Measurements from ENCODE around the gene INAFM1. TPM values are rescaled to one million over a fixed set of nuclear protein-coding genes. Genes with fewer than 3 reads are reported as not detected.

INAFM1 gene
- 0.51 and 0.80 TPM in 2 replicates for total RNA-seq (2014; rRNA removed)
- 7.5 TPM for polyA plus RNA-seq (2012)

DNA sequence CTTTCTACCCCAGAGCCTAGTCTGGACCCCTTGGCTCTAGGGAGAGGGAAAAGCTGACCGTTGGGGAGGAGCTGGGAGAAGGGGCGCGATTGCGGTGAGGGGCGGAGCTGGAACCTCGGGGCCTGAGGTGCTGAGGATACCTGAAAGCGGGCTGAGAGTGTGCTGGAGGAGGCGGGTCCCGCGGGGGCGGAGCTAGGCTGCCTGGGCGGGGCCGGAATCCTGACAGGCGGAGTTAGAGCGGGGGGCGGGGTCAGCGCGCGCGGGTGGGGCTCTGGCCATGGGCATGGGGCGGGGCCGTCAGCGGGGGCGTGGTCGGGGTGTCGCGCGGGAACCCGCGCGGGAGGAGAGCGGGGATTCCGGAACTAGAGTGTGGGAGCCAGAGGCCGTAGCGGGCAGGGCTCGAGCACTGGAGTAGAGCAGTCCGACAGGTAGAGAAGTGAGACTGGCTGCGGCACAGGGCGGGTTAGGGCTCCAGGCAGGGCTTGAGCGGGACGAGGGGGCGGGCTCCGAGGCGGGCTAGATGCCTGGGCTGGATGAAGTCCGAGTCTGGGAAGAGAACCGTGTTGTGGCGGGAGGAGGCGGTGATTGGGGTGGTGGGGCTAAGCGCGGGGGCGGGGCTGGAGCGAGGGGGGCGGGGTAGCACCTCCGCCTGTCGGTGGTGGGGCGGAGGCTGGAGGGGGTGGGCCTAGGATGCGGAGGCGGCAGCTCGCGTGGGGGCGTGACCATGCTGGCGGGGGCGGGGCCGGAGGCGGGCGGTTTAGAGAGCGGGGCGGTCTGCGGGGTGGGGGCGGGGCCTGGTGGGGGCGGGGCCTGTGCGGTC, at the start of gene INAFM1:
TSS of gene INAFM1 (plus strand) at position 815 of the 820 bp plus-strand sequence. CDS start 35 bp downstream, outside the sequence.
- DNase-seq (ENCODE audit: low read depth): peak; percentile 86

- DNase-seq (ENCODE audit: low read depth): peak; percentile 83
Observed at GRCh38 chr19:47225746-47226425, 48.8 kb upstream of the INAFM1 start.

DNA sequence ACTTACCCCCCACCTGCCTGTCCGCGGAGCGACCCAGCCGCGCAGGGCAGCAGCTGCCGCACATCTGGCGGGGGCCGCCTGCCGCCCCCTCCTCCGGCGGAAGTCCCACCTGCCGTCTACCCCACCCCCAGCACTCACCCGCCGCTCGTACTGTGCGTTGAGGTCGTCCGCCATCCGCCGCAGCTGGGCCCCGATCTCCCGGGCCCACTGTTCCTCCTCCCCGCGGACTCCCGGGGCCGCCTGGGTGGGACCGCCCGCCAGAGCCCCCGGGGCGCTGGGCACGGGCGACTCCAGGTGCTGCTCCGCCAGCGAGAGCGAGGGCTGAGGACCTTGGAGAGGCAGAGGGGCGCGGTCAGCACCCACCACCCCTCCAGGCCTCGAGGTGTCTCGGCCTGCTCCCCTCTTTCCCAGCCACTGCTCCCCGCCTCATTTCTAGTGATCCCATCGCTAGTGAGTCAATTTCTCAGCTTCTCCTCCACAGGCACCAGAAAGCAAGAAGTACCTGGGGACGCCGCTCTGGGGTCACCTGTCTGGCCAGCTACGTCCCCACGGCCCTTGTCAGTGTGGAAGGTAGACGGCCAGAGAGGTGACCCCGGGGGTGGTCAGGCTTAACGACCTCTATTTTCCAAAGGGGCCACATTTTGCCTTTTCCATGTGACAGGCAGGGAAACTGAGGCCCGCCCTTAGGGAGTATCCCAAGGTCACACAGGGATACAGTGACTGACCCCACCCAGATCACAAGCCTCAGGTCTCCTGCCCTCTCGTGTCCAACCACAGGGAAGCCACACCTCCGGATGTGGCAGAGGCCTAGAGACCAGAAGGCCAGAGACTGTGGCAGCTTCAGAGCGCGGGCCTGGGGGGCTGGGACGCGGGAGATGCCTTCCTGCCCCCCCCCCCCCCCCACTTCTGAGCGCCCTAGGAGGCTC, 48.0 kb upstream of the INAFM1 start:
- DNase-seq (ENCODE audit: low read depth): peak; percentile 84

DNA sequence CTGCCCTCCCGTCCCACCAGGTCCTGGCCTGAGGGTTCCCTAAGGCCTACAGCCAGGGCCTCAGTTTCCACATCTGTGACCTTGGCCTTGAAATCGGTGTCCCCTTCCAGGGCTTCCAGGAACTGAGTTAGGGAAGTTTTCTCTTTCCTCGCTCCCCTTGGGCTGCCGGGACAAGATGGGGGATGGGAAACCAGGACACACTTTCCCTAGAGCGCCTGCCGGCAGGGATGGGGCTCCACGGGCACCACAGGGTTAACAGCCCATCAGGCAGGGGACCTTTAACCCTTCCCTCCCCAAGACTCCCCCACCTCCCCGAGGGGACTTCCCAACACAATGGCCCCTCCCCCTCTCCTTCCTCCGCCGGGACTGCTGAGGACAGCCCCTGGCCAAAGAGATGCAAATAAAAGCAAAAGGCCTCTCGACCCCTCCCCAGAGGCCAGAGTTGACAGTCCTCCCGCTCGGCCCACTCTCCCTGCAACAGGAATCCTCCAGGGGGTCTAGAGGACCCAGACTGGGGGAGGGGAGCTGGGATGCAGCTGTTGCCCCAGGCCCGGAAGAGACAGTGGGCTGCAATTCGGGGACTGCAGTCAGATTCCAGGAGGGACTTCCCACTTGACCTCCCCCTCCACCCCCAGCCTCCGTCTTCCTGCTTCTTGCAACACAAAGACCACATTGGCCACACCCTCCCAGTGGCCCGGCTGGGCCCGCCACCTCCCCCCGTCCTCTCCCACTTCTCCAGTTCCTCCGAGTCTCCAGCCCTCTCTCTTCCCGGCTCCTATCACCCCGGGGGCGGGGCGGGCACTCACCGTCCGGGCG, 47.1 kb upstream of the INAFM1 start:
- peak; percentile 90 for DNase-seq (ENCODE audit: low read depth)

- peak; percentile 42 for DNase-seq (ENCODE audit: low read depth)
Observed at GRCh38 chr19:47228168-47228936, 46.3 kb upstream of the INAFM1 start.

DNA sequence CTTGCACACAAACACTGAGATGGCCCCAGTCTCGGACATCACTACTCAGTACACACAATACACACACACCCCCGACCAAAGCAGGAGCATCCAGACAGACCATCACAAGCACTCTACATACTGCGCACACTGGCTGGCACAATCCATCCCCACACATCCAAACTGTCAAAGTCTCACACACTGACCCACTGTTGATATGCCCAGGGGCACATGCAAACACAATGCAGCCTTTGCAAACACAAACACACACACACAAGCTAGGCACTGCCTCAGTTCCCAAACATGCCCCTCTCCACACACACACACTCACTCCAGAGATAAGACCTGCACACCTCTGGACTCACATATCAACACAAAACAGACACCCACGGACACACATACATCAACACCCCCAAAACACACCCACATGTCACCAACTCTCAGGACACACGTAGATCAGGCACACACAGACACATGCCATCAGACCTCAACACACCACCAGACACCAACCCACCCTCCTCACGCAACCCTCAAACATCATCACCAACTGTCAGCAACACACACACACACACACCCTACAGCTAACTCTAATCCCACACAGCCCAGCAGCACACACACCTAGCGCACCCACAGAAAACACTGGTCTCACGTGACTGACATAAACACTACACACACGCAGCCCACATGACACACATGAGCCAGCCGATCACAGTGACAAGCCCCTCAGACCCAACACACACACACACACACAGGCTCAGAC, 45.6 kb upstream of the INAFM1 start:
- peak; percentile 33 for DNase-seq (ENCODE audit: low read depth)

- DNase-seq (ENCODE audit: low read depth): peak; percentile 23
Observed at GRCh38 chr19:47229676-47230053, 45.0 kb upstream of the INAFM1 start.

DNA sequence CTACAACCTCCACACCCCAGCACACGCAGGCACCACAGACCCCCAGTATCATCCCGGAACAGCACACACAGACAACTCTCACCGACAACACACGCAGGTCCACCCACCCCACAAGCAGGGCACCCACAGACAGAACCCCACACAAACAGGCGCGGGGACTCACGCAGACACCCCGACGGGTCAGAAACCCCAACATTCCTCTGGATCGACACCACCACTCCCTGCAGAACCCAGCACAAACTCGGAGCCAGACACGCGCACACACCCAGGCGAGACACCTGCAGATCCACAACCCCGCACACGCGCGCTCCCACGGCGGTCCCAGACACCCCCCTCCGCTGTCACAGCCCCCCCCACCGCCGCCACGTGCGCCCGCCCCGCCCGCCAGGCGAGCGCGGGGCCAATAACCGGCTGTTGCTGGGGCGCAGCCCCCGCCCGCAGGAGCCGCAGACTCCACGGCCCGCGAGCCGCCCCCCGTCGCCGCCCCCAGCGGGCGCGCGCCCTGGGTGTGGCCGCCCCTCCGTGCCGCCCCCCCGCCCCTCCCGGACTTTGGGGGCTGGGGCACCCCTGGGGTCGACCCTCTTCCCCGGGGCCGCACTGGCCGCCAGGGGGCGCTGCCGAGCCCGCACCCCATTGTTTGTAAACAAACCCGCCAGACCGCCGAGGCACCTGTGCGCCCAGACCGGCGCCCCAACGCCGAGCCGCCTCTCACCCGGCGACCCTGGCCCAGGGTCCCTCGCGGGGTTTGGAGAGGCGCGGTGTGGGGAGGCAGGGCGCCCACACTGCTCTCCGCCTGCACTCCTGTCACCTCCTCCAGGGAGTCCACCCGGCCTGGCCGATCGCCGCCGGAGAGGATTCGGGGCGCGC, 44.4 kb upstream of the INAFM1 start:
- DNase-seq (ENCODE audit: low read depth): peak; percentile 26

- no peak for DNase-seq (ENCODE audit: low read depth)
Observed at GRCh38 chr19:47230921-47231214, 43.8 kb upstream of the INAFM1 start, which contains the start of gene BBC3. Gene BBC3 (minus strand): TSS chr19:47231199. CDS start chr19:47228431, 2,768 bp downstream.

- DNase-seq (ENCODE audit: low read depth): peak; percentile 80
Observed at GRCh38 chr19:47231215-47232054, 43.2 kb upstream of the INAFM1 start.

GRCh38 chr19:47232422-47233211, 42.1 kb upstream of the INAFM1 start:
- peak; percentile 73 for DNase-seq (ENCODE audit: low read depth)

DNA sequence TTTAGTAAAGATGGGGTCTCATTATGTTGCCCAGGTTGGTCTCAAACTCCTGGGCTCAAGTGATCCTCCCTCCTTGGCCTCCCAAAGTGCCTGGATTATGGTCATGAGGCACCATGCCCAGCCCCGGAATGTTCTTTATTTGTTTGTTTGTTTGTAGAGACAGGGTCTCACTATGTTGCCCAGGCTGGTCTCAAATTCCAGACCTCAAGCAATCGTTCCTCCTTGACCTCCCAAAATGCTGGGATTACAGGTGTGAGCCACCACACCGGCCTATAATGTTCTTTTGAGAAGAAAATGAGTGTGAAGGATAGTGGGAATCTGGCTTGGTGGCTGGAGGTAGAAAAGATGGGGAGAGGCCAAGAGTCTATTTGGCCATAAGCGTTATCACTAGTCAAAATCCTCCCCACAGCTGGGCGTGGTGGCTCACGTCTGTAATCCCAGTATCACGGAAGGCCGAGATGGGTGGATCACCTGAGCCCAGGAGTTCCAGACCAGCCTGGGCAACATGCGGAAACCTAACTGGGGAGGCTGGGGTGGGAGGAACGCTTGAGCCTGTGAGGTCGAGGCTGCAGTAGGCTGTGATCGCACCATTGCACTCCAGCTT, 38.5 kb upstream of the INAFM1 start:
- DNase-seq (ENCODE audit: low read depth): no peak

- DNase-seq (ENCODE audit: low read depth): no peak
Observed at GRCh38 chr19:47239152-47239551, 35.5 kb upstream of the INAFM1 start.

GRCh38 chr19:47239610-47240296, 34.9 kb upstream of the INAFM1 start:
- peak; percentile 68 for DNase-seq (ENCODE audit: low read depth)

GRCh38 chr19:47240556-47240955, 34.1 kb upstream of the INAFM1 start:
- DNase-seq (ENCODE audit: low read depth): no peak
